Lung microvascular endothelial cell (primary cell): ENCODE measurements around the gene HPCA. TPM values are rescaled to one million over a fixed set of nuclear protein-coding genes. Genes with fewer than 3 reads are reported as not detected.
A peak's percentile ranks its signal among the peaks of the same experiment; 100 is the strongest.

ENCODE experiments used
- DNase-seq, 2 donors: peaks; one replicate each; pipeline versions ENCODE4 v3.0.0 to v3.0.0-alpha.2; 2010; ENCODE audit warnings: low read depth in 2 of 2
- total RNA-seq: library from RNA; depleted of rRNA; stranded (reverse); fragments of >200 nt; gene quantifications from 2 replicates; pipeline ENCODE4 v1.2.1, GENCODE V29; 2014

Gene HPCA
- total RNA-seq, 1 donor from 2014 or later = not detected

GRCh38 chr1:32933742-32934322 lies 47.5 kb downstream of the HPCA start:
- DNase-seq = peak; percentile 69 to 92

- no peak for DNase-seq
Observed at GRCh38 chr1:32934535-32934934, 48.2 kb downstream of the HPCA start.

GRCh38 chr1:32937061-32937460 lies 50.8 kb downstream of the HPCA start:
- no peak for DNase-seq

GRCh38 chr1:32939655-32940371 lies 53.5 kb downstream of the HPCA start:
- peak; percentile 55 to 88 for DNase-seq

- no peak for DNase-seq
Observed at GRCh38 chr1:32944180-32944579, 57.9 kb downstream of the HPCA start.

Other genes starting within 250 kb of the HPCA start
- gene ZBTB8OS, start 235.9 kb upstream of the HPCA start, total RNA-seq = 24.6 and 25.8 TPM in 2 replicates
- 78.7 and 86.3 TPM in 2 replicates for gene RBBP4, start 235.3 kb upstream of the HPCA start, total RNA-seq
- gene SYNC, start 183.7 kb upstream of the HPCA start, total RNA-seq = 11.3 and 13.9 TPM in 2 replicates
- 58.8 and 94.8 TPM in 2 replicates for gene YARS1, start 69.1 kb upstream of the HPCA start, total RNA-seq
- 10.2 and 13.5 TPM in 2 replicates for gene S100PBP, start 68.8 kb upstream of the HPCA start, total RNA-seq
- 0.20 and 0.44 TPM in 2 replicates for gene FNDC5, start 15.6 kb upstream of the HPCA start, total RNA-seq
- 20.0 and 21.1 TPM in 2 replicates for gene TMEM54, start 14.9 kb downstream of the HPCA start, total RNA-seq
- 8.5 and 12.9 TPM in 2 replicates for gene RNF19B, start 78.3 kb downstream of the HPCA start, total RNA-seq
- gene AK2, start 150.4 kb downstream of the HPCA start, total RNA-seq = 46.2 and 54.6 TPM in 2 replicates
- 0.60 and 0.65 TPM in 2 replicates for gene AZIN2, start 194.7 kb downstream of the HPCA start, total RNA-seq